HG03575 (cell line): ENCODE data around the gene AHNAK2.

Experiments used
- ATAC-seq: cut with Tn5 transposase; IDR thresholded peaks from one replicate; pipeline ENCODE4 v1.9.1; 2021; ENCODE audit not compliant: unreplicated experiment, insufficient number of reproducible peaks, low FRiP score; ENCODE audit errors: extremely low read depth

The AHNAK2 gene

DNA sequence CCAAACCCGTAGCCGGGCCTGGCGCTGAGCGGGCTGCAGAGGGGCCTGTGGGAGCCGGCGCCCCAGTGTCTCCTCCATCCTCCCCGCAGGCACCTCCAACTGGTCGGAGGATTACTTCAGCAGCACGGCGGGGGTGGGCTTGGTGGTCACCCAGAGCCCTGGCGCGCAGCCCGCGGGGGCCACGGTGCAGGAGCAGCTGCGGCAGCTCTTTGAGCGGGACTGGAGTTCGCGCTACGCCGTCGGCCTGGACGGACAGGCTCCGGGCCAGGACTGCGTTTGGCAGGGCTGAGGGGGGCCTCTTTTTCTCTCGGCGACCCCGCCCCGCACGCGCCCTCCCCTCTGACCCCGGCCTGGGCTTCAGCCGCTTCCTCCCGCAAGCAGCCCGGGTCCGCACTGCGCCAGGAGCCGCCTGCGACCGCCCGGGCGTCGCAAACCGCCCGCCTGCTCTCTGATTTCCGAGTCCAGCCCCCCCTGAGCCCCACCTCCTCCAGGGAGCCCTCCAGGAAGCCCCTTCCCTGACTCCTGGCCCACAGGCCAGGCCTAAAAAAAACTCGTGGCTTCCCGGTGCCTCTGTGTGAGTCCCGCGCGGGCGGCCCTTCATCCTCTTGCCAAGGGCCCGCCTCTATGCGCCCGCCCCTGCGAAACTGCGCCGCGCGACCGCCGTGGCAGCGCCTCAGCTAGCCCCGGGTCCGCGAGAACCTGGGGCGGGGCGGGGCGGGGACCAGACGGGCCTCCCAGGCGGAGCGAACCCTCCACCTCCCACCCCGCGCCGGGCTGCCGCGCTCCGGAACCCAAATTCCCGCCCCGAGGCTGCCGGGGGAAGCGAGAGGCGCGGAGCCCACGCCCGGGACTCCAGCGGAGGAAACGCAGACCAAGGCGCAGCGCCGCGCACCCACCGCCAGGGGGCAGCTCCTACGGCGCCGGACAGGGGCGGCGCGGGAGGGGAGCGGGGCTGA lies 45.2 kb downstream of the AHNAK2 start:
- ATAC-seq: no peak

DNA sequence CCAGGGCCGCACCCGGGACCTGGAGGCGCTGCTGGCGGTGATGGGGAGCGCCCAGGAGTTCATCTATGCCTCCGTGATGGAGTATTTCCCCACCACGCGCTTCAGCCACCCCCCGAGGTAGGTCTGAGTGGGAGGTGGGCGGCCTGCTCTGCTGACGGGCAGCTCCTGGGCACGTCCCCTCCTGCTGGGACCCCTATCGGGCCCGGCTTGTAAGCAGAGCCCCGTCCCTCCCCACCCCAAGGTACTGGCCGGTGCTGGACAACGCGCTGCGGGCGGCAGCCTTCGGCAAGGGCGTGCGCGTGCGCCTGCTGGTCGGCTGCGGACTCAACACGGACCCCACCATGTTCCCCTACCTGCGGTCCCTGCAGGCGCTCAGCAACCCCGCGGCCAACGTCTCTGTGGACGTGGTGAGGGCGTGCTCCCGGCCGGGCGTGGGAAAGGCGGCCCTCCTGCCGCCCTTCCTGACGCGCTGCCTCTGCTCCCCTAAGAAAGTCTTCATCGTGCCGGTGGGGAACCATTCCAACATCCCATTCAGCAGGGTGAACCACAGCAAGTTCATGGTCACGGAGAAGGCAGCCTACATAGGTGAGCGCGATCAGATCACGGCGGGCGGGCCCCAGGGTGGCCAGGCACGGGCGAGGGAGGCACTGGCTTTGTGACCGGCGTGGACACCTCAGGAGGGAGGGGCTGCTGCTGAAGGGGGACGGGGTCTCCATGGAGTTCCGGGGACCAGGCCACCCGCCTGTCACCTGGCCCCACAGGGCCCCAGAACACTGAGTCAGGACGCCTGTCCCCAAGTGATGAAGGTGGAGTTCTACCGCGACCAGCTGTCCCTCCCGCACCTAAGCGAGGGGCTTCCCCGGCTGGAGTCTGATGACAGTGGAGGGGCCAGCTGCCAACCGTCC lies 46.2 kb downstream of the AHNAK2 start:
- ATAC-seq: no peak

DNA sequence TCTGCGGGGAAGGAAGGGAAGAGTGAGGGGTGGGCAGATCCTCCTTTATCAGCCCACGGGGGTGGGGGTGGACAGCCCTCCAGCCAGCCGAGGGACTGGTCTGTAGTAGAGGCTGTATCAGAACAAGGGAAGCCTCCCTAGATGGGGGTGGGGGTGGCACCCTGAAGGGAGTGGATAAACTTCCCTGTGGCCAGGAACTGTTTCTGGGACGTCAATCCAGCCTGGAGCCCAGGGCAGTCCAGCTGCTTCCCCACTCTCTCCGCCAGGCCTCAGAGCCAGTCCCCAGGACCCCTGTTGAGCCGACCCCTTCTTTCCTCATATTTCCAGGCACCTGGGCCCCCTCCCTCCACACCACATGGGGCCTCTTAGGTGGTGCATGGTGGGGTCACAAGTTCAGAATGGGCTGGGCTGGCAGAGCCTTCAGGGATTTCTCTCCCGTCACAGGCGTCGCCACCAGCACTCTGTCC lies 46.8 kb downstream of the AHNAK2 start:
- ATAC-seq: no peak

DNA sequence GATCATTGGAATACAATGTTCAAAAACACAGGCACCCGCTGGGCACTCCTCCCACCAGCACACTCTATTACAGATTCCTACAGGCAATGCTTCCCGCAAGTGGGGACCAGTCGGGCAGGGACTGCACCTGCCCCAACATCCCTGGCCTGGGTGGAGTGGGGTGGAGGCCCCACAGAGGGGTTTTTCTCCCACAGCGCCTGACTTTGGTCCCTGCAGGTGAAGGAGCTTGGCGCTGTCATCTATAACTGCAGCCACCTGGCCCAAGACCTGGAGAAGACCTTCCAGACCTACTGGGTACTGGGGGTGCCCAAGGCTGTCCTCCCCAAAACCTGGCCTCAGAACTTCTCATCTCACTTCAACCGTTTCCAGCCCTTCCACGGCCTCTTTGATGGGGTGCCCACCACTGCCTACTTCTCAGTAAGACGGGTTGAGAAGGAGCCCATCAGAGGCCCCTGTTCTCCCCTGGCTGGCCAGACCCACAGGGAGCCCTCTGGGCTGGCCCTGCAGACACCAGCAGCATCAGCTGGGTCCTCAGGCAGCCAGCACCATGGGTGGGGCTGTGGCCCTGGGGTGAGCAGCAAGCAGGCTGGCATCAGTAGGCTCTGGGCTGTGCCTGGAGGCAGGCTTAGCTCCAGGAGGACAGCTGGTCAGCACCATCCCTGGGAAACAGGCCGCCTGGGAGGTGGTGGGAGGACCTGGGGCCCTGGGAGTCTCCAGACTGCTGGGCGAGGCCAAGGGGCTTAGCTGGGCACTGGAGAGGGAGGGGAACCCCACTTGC lies 47.5 kb downstream of the AHNAK2 start:
- no peak for ATAC-seq

DNA sequence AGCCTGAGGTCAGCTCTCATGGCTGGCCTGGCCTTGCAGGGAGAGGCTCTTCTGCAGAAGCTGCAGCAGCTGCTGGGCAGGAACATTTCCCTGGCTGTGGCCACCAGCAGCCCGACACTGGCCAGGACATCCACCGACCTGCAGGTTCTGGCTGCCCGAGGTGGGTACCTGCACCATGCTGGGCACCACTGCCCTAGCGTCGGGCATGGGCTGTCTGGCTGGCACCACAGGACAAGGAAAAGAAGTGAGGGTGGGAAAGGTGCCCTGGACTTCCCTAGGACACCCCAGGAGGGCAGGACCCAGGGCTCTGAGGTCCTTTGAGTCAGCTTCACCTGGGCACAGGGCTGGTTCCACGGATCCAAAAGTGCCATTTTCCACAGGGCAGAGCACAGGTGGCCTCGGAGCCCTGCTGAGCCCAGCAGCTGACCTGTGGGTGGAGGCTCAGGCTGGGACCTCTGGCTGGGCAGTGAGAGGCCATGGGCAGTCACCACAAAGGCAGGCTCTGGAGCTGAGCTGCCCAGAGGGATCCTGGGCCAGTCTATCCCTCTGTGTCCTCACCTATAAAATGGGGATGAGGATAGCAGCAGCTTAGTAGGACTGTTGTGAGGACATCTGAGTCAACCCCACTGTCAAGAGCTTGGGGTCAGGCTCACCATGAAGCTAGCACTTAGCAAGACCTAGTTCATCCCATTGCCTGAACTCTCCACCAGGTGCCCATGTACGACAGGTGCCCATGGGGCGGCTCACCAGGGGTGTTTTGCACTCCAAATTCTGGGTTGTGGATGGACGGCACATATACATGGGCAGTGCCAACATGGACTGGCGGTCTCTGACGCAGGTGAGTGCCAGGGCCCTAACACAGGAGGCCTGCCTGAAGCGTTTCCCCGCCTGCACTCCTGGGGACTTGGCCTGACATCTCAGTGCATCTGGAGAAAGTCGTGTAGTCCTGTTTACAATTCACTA lies 48.6 kb downstream of the AHNAK2 start:
- ATAC-seq: no peak

DNA sequence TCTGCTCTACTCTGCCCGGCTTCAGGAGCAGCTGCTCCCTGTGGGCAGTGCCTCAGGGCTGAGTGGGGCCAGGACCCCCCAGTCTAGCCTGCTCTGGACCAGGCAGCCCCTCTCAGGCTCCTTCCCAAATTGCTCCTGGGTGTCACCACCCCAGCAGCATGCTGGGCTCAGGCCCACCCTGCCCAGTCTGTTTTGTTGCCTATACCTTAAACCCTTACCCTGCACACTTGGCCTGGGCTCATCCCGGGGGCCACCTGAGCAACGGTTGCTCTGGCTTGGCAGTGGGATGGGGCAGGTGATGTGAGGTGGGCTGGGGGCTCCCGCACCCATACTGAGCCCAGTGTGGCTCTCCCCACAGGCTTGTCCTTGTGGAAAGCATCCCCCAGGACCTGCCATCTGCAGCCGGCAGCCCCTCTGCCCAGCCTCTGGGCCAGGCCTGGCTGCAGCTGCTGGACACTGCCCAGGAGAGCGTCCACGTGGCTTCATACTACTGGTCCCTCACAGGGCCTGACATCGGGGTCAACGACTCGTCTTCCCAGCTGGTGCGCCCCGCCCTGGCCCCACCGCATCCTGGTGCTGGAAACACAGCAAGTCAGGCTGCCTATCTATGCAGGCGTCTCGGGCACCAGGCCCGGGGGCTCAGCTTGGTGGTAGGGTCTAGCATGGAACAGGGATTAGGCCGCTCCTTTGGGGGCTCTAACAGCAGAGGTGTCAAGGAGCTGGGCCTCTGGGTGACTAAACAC lies 49.6 kb downstream of the AHNAK2 start:
- no peak for ATAC-seq

DNA sequence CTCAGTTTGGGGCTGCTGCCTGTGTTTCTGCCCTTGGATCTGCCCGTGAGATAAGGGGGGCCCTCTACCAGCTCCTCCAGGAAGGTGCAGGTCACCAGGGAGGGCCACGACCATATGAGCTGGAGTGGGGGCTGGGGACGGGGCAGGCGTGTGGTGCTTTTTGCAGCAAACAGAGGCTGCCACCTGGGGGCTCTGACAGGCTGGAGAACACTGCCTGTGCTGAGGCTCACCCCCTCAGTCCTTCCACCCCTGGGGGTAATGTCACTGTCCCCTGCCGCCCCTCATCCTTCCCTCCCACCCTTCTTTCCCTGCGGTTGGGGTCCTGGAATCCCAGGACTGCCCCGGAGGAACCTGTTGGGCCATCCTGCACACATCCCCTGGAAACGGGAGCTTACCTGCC lies 50.3 kb downstream of the AHNAK2 start:
- ATAC-seq: no peak

DNA sequence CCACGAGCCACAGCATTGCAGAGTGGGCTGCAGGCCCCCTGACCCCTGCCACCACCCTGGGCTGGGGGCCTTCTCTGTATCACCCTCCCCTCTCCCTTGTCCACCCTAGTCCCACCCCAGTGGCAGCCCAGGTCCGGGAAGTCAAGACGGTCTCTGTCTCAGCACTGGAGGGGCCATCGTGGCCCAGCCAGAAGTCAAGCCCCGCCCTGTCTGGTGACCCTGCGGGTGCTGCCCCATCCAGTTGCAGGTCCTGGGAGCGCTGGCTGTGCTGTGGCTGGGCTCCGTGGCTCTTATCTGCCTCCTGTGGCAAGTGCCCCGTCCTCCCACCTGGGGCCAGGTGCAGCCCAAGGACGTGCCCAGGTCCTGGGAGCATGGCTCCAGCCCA lies 50.8 kb downstream of the AHNAK2 start:
- ATAC-seq: no peak

DNA sequence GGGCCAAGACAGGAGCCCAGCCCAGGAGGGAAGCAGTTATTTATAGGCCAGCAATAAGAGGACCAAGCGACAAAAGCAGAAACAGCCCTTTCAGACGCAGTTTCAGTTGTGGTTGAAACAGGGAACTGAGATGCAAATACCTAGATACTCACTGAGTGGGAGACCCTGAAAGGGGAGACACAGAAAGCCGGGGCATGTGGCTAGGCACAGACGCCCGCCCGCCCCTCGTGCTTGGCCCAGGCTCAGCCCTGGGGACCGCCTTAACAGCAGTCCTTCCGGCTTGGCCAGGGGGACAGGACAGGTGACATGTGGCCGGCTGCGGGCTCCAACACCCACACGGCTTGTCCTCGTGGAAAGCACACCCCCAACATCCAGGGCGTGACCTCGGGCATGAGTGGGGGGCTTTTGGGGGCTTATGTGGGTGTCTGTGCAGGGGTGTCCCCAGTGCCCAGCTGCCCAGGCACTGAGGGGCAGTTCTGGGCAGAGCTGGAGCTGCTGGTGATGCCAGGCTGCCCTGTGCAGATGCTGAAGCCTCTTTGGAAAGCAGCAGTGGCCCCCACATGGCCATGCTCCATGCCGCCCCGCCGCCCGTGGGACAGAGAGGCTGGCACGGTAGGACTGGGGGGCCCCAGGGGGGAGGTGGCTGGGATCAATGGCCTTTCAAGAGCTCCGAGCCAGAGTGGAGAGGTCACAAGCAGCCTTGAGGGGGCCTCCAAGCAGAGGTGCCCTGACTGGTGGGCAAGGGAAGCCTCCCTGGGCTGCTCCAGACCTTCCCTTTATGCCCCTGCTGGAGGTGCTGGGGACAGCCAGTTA lies 51.3 kb downstream of the AHNAK2 start:
- peak; percentile 54 for ATAC-seq

DNA sequence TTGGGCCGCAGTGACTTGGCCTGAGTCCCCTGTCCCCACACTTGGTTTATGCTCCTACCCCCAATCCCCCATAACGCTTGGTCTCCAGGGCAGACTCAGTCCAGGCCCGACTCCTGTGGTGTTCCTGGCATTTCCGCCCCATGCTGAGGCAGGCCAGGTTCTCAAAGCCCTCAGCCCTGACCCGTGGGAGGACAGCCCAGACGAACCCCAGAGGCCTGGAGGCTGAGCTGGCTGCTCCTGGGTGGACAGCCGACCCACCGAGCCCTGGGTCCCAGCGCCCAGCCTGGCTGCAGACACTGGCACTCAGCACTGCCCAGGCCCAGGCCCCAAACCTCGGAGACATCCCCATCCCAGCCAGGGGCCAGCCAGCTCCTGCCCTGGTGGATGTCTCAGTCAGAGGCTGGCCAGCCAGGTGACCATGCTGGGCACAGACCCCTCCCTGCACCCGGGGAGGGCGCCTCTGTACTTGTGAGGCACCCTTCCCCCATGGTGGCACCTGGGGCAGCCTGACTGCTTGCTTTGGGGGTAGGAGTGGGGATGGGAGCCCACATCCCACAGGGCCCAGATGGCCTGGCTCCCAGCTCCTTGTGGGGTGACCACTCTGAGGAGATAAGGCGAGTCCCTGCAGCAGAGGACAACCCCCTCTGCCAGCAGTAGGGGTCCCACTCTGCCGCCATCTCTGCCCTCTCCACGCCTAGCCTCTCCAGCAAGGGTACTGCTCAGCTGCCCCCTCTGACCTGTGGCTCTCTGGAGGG lies 52.1 kb downstream of the AHNAK2 start:
- ATAC-seq: no peak

DNA sequence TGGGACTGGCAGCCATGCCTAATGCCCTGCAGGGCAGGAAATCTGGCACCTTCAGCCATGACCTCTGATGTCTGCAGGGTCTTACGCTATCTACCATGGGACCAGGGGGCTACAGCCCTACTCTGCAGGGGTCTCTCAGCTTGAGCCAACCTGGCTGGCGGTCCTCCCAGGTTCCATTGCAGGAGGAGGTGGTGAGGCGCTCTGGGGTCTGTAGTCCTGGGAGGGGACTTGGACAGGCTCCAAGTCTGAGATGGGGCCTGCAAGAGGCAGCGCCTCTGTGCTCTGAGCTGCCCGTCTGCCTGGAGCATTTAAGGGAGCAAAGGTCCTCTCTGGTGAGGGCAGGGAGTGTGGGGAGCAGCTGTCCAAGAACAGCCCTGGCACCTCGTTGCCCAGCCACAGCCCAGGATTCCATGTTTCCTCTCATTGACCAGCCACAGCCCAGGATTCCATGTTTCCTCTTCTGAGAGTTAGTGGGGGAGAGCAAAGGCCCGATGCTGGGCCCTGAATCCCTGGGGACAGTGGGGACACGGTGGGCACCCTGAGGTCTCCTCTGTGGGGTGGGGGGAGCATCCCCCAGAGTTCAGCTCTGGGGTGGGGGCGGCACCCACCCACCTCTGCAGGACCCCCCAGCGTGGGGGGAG lies 52.8 kb downstream of the AHNAK2 start:
- no peak for ATAC-seq

DNA sequence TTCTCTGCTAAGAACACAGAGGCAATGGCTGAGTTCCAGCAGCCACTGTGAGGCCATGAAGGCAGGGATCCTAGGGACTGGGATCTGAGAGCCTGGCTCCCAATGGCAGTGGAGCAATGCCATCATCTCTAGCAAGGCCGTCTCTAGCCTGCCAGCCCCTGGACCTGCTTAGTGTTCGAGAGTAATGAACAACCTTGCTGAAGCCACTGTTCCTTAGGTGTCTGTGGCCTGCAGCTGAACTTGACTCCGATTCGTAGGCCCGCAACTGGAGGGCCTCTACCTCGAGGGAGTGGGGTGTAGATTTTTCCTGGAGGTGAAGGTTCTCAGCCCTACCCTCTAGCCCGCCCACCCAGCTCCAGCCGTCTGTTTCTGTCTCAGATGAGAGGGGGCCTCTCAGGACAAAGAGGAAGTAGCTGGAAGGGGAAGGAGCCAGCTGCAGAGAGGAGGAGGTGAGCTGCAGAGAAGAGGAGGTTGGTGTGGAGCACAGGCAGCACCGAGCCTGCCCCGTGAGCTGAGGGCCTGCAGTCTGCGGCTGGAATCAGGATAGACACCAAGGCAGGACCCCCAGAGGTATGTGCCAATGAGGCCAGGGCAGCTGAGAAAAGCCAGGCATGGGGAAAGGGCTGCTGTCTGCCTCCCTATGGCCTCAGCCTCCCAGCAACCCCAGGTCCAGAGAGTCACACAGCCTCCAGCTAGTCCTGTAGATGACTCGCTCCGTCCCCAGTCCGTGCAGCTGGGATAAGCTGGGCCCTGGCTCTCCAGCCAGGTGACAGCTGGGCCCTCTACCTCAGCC lies 53.6 kb downstream of the AHNAK2 start, which contains the start of gene PLD4:
Gene PLD4, plus strand, starts transcription at position 459 of the 793 bp plus-strand sequence. CDS start 2,262 bp downstream, outside the sequence.
- ATAC-seq: no peak

DNA sequence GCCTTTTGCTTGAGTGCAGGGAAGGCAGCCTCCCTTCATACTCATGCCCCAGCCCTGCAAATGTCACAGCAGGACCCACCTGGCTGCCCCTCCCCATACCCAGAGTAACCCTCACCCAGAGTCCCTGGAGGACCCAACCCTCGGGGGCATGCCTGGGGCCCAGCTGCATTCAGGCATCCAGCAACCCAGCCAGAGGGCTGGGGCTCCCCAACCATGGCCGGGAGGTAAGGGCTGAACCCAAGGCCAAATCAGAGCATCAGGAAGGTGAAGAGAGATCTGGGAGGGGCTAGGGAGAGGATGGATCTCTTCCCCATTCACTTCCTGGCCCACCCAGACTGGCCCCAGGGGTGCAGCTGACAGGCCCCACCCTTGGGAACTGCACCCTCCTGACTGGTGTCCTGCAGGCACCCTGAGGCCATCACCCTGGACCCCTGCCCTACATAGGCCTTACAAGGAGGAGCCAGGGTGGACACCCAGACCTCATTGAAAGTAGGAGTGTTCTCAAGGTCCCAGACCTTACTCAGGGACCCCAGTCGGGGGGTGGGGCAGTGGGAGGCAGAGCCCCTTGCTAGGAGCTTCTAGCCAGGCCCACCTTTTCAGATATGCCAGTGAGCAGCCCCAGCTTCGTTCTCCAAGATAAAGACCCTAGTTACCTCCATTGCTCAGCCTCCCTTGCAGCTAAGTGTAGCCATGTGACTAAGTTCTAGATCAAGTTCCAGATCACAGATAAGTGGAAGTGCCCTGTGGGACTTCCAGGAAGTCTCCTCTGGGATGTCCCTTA lies 54.3 kb downstream of the AHNAK2 start:
- no peak for ATAC-seq

DNA sequence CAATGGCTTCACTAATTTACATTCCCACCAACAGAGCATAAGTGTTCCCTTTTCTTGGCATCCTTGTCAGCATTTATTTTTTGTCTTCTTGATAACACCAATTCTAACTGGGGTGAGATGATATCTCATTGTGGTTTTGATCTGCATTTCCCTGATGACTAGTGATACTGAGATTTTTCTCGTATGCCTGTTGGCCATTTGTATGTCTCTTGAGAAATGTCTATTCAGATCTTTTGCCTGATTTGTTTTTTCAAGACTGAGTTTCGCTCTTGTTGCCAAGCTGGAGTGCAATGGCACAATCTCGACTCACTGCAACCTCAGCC lies 58.2 kb downstream of the AHNAK2 start:
- ATAC-seq: no peak
